Liver (tissue), 9 donors: ENCODE measurements around the gene LAMA5. TPM values are rescaled to one million over a fixed set of nuclear protein-coding genes. Genes with fewer than 3 reads are reported as not detected.

ENCODE experiments used
- DNase-seq: peaks from one replicate; pipeline ENCODE4 v3.0.0-alpha.2; 2017; ENCODE audit warnings: low spot score
- H3K27ac ChIP-seq, 2 donors: one replicate each; pipeline ENCODE4 v1.7.0; 2013; ENCODE audit warnings: inconsistent platforms in 2 of 2, low read length in 2 of 2, control low read depth in 1 of 2, low read depth in 1 of 2, mild to moderate bottlenecking in 1 of 2
- H3K27me3 ChIP-seq, 4 donors: one replicate each; pipeline versions ENCODE4 v1.6.1 to v1.7.0; 2013; ENCODE audit warnings: low read length in 3 of 4, inconsistent platforms in 1 of 4, mild to moderate bottlenecking in 1 of 4, moderate library complexity in 1 of 4; ENCODE audit not compliant: control insufficient read depth in 4 of 4, insufficient read depth in 4 of 4
- H3K36me3 ChIP-seq, 4 donors: one replicate each; pipeline versions ENCODE4 v1.6.1 to v1.7.0; 2013; ENCODE audit warnings: low read length in 3 of 4, mild to moderate bottlenecking in 3 of 4, low read depth in 1 of 4, moderate library complexity in 1 of 4; ENCODE audit not compliant: control insufficient read depth in 4 of 4, insufficient read depth in 3 of 4
- H3K4me1 ChIP-seq, 4 donors: one replicate each; pipeline versions ENCODE4 v1.6.1 to v1.7.0; 2013; ENCODE audit warnings: low read length in 3 of 4, mild to moderate bottlenecking in 3 of 4, moderate library complexity in 1 of 4; ENCODE audit not compliant: control insufficient read depth in 4 of 4, insufficient read depth in 4 of 4
- H3K4me3 ChIP-seq, 3 donors: one replicate each; pipeline versions ENCODE4 v1.6.1 to v1.7.0; 2013; ENCODE audit warnings: low read length in 3 of 3, control low read depth in 1 of 3, low read depth in 1 of 3, mild to moderate bottlenecking in 1 of 3
- H3K9ac ChIP-seq, 2 donors: one replicate each; pipeline ENCODE4 v1.7.0; 2013; ENCODE audit warnings: low read length in 2 of 2, mild to moderate bottlenecking in 2 of 2, moderate library complexity in 2 of 2, control low read depth in 1 of 2, low read depth in 1 of 2
- H3K9me3 ChIP-seq, 4 donors: one replicate each; pipeline versions ENCODE4 v1.6.1 to v1.7.0; 2013; ENCODE audit warnings: low read length in 3 of 4; ENCODE audit not compliant: control insufficient read depth in 4 of 4
- ATF3 ChIP-seq: IDR thresholded peaks from 2 replicates; pipeline ENCODE4 v1.6.1; 2016; ENCODE audit warnings: antibody characterized with exemption
- CTCF ChIP-seq: fragments of 150-350 bp; IDR thresholded peaks from 2 replicates; pipeline ENCODE4 v1.5.1; 2017; ENCODE audit warnings: improper control_type of control experiment, low read depth, low read length; ENCODE audit not compliant: missing input control
- EGR1 ChIP-seq, 2 donors: IDR thresholded peaks; 2 replicates each; pipeline ENCODE4 v1.6.1; 2016 to 2018; ENCODE audit warnings: antibody characterized with exemption in 2 of 2, low read depth in 2 of 2
- FOXA1 ChIP-seq: IDR thresholded peaks from 2 replicates; pipeline ENCODE4 v1.6.1; 2016; ENCODE audit warnings: antibody characterized with exemption
- FOXA2 ChIP-seq: IDR thresholded peaks from 2 replicates; pipeline ENCODE4 v1.6.1; 2016; ENCODE audit warnings: antibody characterized with exemption
- HNF4A ChIP-seq, 2 donors: conservative IDR thresholded peaks; 2 replicates each; pipeline ENCODE4 v1.6.1; 2016; ENCODE audit warnings: antibody characterized with exemption in 2 of 2, mild to moderate bottlenecking in 2 of 2
- HNF4G ChIP-seq: IDR thresholded peaks from 2 replicates; pipeline ENCODE4 v1.6.1; 2016; ENCODE audit warnings: antibody characterized with exemption
- JUND ChIP-seq, 2 donors: IDR thresholded peaks; 2 replicates each; pipeline ENCODE4 v1.6.1; 2016; ENCODE audit warnings: antibody characterized with exemption in 2 of 2
- MAX ChIP-seq: IDR thresholded peaks from 2 replicates; pipeline ENCODE4 v1.6.1; 2016; ENCODE audit warnings: antibody characterized with exemption
- SP1 ChIP-seq: IDR thresholded peaks from 2 replicates; pipeline ENCODE4 v1.6.1; 2018; ENCODE audit warnings: antibody characterized with exemption, mild to moderate bottlenecking
- TAF1 ChIP-seq: conservative IDR thresholded peaks from 2 replicates; pipeline ENCODE4 v1.6.1; 2016; ENCODE audit warnings: antibody characterized with exemption, mild to moderate bottlenecking
- ZBTB33 ChIP-seq: IDR thresholded peaks from 2 replicates; pipeline ENCODE4 v1.6.1; 2016; ENCODE audit warnings: antibody characterized with exemption
- WGBS: extraction: QIAGEN DNeasy Blood & Tissue Kit; methylation state at CpG from one replicate; pipeline ENCODE4 v1.1.7; 2013; 5-methylcytosine and 5-hydroxymethylcytosine counted together
- polyA plus RNA-seq, 2 donors: library from polyadenylated mRNA; stranded (reverse) in 1 of 2; unstranded in 1 of 2; fragments of 200-250 nt in 1 of 2; fragments of >200 nt in 1 of 2; fragmentation: Nextera tagmentation in 1 of 2; extraction: Ambion mirVana in 1 of 2; gene quantifications; one replicate each; pipeline versions ENCODE4 v1.2.1 to v1.2.3, GENCODE V29; 2013 to 2015
- total RNA-seq, 2 donors: library from RNA; depleted of rRNA; stranded (reverse); fragments of >200 nt; gene quantifications; one replicate each; pipeline ENCODE4 v1.2.3, GENCODE V29; 2014
- donor health status: healthy.
- donor health status: healthy.
- donor health status: healthy.
- donor health status: healthy.
- donor health status: healthy.

Gene LAMA5
- total and polyA plus RNA-seq, 4 donors, result 3.6 to 40.2 (median 13.7) TPM

- H3K9ac ChIP-seq, result peak overlapping the region; percentile 22 to 59
- peaks cover 56 to 75% (median 64%) of the 10 kb centered on the region in 4 donors for H3K4me1 ChIP-seq
- H3K4me3 ChIP-seq, result no peak overlapping the region
- peak overlapping the region; percentile 82 to 86 for H3K27ac ChIP-seq
- no peak for DNase-seq
- no peaks in the 10 kb centered on the region for H3K9me3 ChIP-seq
- TF ChIP-seq ATF3 (no peak), EGR1 (IDR thresholded peaks at IDR 0.05; ENCODE audit: low read depth in 2 of 2) (no peak), HNF4G (no peak), CTCF (no peak), ZBTB33 (no peak), FOXA2 (no peak)
- 51% methylated on average over 29 of the region's 29 CpGs for WGBS
- H3K27me3 ChIP-seq, result no peaks in the 10 kb centered on the region
- peaks cover 0 to 3% (median 1%) of the 10 kb centered on the region in 4 donors for H3K36me3 ChIP-seq
Observed at GRCh38 chr20:62355878-62356588, 11.1 kb downstream of the LAMA5 start.

GRCh38 chr20:62355516-62355877 lies 11.6 kb downstream of the LAMA5 start:
- WGBS, result 30% methylated on average over 11 of the region's 11 CpGs
- no peak for DNase-seq
- H3K4me3 ChIP-seq, result no peak overlapping the region
- TF ChIP-seq FOXA1 (no peak), JUND (IDR thresholded peaks at IDR 0.05) (peak in 1 of 2 donors; percentile 75), HNF4A (conservative IDR thresholded peaks at IDR 0.05) (peak in 1 of 2 donors; percentile 24)
- no peaks in the 10 kb centered on the region for H3K9me3 ChIP-seq
- H3K9ac ChIP-seq, result peak overlapping the region; percentile 22 to 59
- H3K27ac ChIP-seq, result peak overlapping the region; percentile 82 to 86
- H3K4me1 ChIP-seq, result peaks cover 56 to 74% (median 63%) of the 10 kb centered on the region in 4 donors
- peaks cover 0 to 3% (median 3%) of the 10 kb centered on the region in 4 donors for H3K36me3 ChIP-seq
- no peaks in the 10 kb centered on the region for H3K27me3 ChIP-seq

GRCh38 chr20:62354811-62355341 lies 12.2 kb downstream of the LAMA5 start:
- H3K27me3 ChIP-seq, result no peaks in the 10 kb centered on the region
- peak overlapping the region in 1 of 2 donors; percentile 59 for H3K9ac ChIP-seq
- peak overlapping the region; percentile 82 to 86 for H3K27ac ChIP-seq
- 75% methylated on average over 16 of the region's 16 CpGs for WGBS
- H3K4me1 ChIP-seq, result peaks cover 56 to 74% (median 63%) of the 10 kb centered on the region in 4 donors
- no peaks in the 10 kb centered on the region for H3K9me3 ChIP-seq
- DNase-seq, result no peak
- no peak overlapping the region for H3K4me3 ChIP-seq
- H3K36me3 ChIP-seq, result peaks cover 0 to 3% (median 3%) of the 10 kb centered on the region in 4 donors
- TF ChIP-seq TAF1 (no peak), MAX (no peak), SP1 (no peak), HNF4G (no peak), FOXA2 (no peak)
